Measurements from ENCODE around the gene ABHD3.

DNA sequence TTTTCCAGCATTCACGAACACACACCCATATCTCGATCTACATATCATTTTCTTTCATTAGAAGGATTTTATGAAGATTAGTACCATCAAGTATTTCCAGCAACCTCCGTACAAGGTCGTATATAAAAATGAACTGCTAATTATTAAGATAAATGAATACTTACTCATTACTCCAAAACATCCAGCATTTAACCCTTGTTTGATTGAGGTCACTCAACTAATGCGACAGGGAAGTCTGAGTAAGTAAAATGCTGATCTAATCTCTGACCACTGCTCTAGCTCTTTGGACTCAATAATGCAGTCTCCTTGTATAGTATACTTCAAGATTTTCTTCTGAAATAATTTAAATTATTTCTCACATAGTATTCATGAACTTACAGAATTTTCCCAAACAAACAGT, 2.0 kb downstream of the ABHD3 start:
- TF ChIP-seq CTCF (conservative IDR thresholded peaks at IDR 0.05; ENCODE audit: low read length) (no peak), EZH2phosphoT487 (IDR thresholded peaks at IDR 0.05; ENCODE audit: borderline replicate concordance, low read depth, low read length) (no peak)
